Right lobe of liver (tissue), 4 donors: Measurements from ENCODE around the gene FGFR4.

Source experiments
- POLR2A ChIP-seq: fragments of 450-650 bp; IDR thresholded peaks from one replicate; pipeline ENCODE4 v1.6.1; 2017; ENCODE audit warnings: antibody characterized with exemption, mild to moderate bottlenecking
- TF ChIP-seq, protein P1 (sequence below), 4 donors: fragments of 200-600 bp in 3 of 4; fragments of 450-650 bp in 1 of 4; IDR thresholded peaks; one replicate each; pipeline versions ENCODE4 v1.5.1 to v1.8.0; 2016 to 2022; ENCODE audit warnings: antibody characterized with exemption in 4 of 4, mild to moderate bottlenecking in 2 of 4
- donor health status: DM: no; HTN: no; CAD: no.
- donor health status: DM: no; HTN: no; CAD: no.
- donor health status: DM: no; HTN: yes; CAD: no.

DNA sequence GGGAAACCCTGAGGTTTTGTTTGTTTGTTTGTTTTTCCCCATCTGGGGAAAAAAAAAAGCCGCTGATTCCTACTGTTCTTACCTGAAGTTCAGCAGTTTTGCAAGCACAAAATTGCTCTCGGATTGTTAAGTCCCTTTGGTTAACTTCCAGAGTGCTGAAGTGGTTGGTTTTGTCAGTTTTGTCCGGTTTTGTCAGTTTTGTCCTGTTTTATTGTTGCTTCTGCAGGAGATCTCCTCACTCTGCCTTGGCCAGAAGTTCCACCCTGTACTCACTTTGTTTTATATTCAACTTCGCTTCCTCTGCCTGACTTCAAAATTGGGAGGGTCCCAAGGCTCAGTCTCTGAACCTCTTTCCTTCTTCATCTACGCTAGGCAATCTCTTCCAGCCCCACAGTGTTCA lies 49.8 kb upstream of the FGFR4 start:
- TF ChIP-seq POLR2A: no peak
- TF ChIP-seq, protein P1, sequence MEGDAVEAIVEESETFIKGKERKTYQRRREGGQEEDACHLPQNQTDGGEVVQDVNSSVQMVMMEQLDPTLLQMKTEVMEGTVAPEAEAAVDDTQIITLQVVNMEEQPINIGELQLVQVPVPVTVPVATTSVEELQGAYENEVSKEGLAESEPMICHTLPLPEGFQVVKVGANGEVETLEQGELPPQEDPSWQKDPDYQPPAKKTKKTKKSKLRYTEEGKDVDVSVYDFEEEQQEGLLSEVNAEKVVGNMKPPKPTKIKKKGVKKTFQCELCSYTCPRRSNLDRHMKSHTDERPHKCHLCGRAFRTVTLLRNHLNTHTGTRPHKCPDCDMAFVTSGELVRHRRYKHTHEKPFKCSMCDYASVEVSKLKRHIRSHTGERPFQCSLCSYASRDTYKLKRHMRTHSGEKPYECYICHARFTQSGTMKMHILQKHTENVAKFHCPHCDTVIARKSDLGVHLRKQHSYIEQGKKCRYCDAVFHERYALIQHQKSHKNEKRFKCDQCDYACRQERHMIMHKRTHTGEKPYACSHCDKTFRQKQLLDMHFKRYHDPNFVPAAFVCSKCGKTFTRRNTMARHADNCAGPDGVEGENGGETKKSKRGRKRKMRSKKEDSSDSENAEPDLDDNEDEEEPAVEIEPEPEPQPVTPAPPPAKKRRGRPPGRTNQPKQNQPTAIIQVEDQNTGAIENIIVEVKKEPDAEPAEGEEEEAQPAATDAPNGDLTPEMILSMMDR (IDR thresholded peaks at IDR 0.05): no peak
